ENCODE data around the gene KIF11.

KIF11 gene

DNA sequence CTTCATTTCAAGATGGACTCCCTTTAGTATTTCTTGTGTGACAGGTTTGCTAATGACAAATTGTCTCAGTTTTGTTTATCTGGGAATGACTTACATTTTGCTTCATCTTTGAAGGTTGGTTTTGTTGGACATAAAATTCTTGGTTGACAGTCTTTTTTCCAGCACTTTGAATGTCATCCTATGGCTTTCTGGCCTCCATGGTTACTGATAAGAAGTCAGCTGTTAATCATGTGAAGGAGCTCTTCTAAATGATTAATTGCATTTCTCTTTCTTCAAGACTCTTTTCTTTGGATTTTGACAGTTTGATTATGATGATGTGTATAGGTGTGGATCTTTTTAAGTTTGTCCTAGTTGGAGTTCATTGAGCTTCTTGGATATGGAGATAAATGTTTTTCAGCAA is 69.9 kb downstream of the KIF11 start:
- Histone ChIP-seq H3K9me2 (replicated peaks; ENCODE audit: insufficient read depth, low read length) (no peaks in the 10 kb centered on the region), H3K79me2 (ENCODE audit: low read length) (no peaks in the 10 kb centered on the region), H3K4me2 (ENCODE audit: low read depth, low read length) (no peak overlapping the region), H3K4me3 (ENCODE audit: low read length) (no peak overlapping the region), H2AFZ (ENCODE audit: low read length) (no peak overlapping the region), H3K4me1 (ENCODE audit: low read length) (no peaks in the 10 kb centered on the region), H3K27me3 (replicated peaks; ENCODE audit: insufficient read depth, low read length) (no peaks in the 10 kb centered on the region), H3K9ac (ENCODE audit: low read length) (no peak overlapping the region), H3F3A (ENCODE audit: insufficient read depth, low read length) (no peaks in the 10 kb centered on the region), H3K36me3 (replicated peaks; ENCODE audit: insufficient read depth, low read length) (no peaks in the 10 kb centered on the region), H4K20me1 (ENCODE audit: insufficient read depth, low read length) (no peaks in the 10 kb centered on the region), H3K27ac (ENCODE audit: low read length) (no peak overlapping the region), H3K9me3 (replicated peaks; ENCODE audit: insufficient read depth, low read length) (no peaks in the 10 kb centered on the region)
- DNase-seq, result no peak
- TF ChIP-seq EZH2phosphoT487 (IDR thresholded peaks at IDR 0.05; ENCODE audit: low read length) (no peak), EZH2 (optimal IDR thresholded peaks at IDR 0.05; ENCODE audit: low read depth, low read length) (no peak)
- TF ChIP-seq, protein P1, sequence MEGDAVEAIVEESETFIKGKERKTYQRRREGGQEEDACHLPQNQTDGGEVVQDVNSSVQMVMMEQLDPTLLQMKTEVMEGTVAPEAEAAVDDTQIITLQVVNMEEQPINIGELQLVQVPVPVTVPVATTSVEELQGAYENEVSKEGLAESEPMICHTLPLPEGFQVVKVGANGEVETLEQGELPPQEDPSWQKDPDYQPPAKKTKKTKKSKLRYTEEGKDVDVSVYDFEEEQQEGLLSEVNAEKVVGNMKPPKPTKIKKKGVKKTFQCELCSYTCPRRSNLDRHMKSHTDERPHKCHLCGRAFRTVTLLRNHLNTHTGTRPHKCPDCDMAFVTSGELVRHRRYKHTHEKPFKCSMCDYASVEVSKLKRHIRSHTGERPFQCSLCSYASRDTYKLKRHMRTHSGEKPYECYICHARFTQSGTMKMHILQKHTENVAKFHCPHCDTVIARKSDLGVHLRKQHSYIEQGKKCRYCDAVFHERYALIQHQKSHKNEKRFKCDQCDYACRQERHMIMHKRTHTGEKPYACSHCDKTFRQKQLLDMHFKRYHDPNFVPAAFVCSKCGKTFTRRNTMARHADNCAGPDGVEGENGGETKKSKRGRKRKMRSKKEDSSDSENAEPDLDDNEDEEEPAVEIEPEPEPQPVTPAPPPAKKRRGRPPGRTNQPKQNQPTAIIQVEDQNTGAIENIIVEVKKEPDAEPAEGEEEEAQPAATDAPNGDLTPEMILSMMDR (IDR thresholded peaks at IDR 0.05; ENCODE audit: low read length), result no peak

DNA sequence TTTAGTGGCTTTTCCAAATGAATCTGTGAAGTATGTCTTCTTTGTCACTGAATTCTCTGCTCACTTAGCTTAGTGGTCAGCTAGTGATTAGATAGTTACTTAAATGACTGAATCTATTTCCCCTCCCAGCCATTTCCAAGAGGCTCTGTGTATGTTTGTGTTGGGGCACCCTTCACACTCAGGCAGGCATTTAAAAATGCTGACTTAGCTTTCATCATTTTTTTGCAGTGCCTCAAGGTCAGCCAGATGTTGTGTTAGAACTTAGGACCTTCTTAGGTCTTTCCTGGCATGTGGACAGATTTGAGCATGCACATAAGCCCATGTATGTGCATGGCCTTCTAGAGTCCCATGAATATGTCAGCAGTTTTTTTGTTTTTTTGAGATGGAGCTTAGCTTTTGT is 71.4 kb downstream of the KIF11 start:
- Histone ChIP-seq H3K4me2 (ENCODE audit: low read depth, low read length) (no peak overlapping the region), H2AFZ (ENCODE audit: low read length) (no peak overlapping the region), H4K20me1 (ENCODE audit: insufficient read depth, low read length) (no peaks in the 10 kb centered on the region), H3K4me3 (ENCODE audit: low read length) (no peak overlapping the region), H3K36me3 (replicated peaks; ENCODE audit: insufficient read depth, low read length) (no peaks in the 10 kb centered on the region), H3K4me1 (ENCODE audit: low read length) (no peaks in the 10 kb centered on the region), H3K27ac (ENCODE audit: low read length) (no peak overlapping the region), H3K79me2 (ENCODE audit: low read length) (no peaks in the 10 kb centered on the region), H3K9me2 (replicated peaks; ENCODE audit: insufficient read depth, low read length) (no peaks in the 10 kb centered on the region), H3F3A (ENCODE audit: insufficient read depth, low read length) (no peaks in the 10 kb centered on the region), H3K9me3 (replicated peaks; ENCODE audit: insufficient read depth, low read length) (no peaks in the 10 kb centered on the region), H3K9ac (ENCODE audit: low read length) (no peak overlapping the region), H3K27me3 (replicated peaks; ENCODE audit: insufficient read depth, low read length) (no peaks in the 10 kb centered on the region)
- DNase-seq, result no peak
- TF ChIP-seq EZH2phosphoT487 (IDR thresholded peaks at IDR 0.05; ENCODE audit: low read length), result no peak
- no peak for TF ChIP-seq EZH2 (optimal IDR thresholded peaks at IDR 0.05; ENCODE audit: low read depth, low read length)
- TF ChIP-seq, protein P1 (IDR thresholded peaks at IDR 0.05; ENCODE audit: low read length), result no peak

DNA sequence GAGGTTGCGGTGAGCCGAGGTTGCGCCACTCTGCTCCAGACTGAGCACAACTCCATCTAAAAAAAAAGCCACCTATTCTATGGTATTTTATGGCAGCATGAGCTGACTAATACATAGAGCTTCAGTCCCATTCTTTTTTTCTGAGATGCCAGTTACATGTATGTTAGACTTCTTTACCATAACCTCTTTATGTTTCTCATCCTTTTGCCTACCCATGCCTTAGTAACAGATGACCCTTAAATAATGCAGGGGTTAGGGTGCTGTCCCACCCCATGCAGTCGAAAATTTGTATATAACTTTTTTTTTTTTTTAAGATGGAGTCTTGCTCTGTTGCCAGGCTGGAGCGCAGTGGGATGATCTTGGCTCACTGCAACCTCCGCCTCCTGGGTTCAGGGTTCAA is 74.1 kb downstream of the KIF11 start:
- H3K27me3 ChIP-seq (replicated peaks; ENCODE audit: insufficient read depth, low read length), result no peaks in the 10 kb centered on the region
- no peak for DNase-seq
- no peaks in the 10 kb centered on the region for H3K4me1 ChIP-seq (ENCODE audit: low read length)
- H4K20me1 ChIP-seq (ENCODE audit: insufficient read depth, low read length), result no peaks in the 10 kb centered on the region
- no peak overlapping the region for H3K9ac ChIP-seq (ENCODE audit: low read length)
- H3K36me3 ChIP-seq (replicated peaks; ENCODE audit: insufficient read depth, low read length), result no peaks in the 10 kb centered on the region
- no peaks in the 10 kb centered on the region for H3K9me2 ChIP-seq (replicated peaks; ENCODE audit: insufficient read depth, low read length)
- no peaks in the 10 kb centered on the region for H3F3A ChIP-seq (ENCODE audit: insufficient read depth, low read length)
- H2AFZ ChIP-seq (ENCODE audit: low read length), result no peak overlapping the region
- TF ChIP-seq, protein P1 (IDR thresholded peaks at IDR 0.05; ENCODE audit: low read length), result no peak
- no peak for TF ChIP-seq EZH2 (optimal IDR thresholded peaks at IDR 0.05; ENCODE audit: low read depth, low read length)
- TF ChIP-seq EZH2phosphoT487 (IDR thresholded peaks at IDR 0.05; ENCODE audit: low read length), result no peak
- no peaks in the 10 kb centered on the region for H3K9me3 ChIP-seq (replicated peaks; ENCODE audit: insufficient read depth, low read length)
- H3K27ac ChIP-seq (ENCODE audit: low read length), result no peak overlapping the region
- no peak overlapping the region for H3K4me2 ChIP-seq (ENCODE audit: low read depth, low read length)
- no peak overlapping the region for H3K4me3 ChIP-seq (ENCODE audit: low read length)
- H3K79me2 ChIP-seq (ENCODE audit: low read length), result no peaks in the 10 kb centered on the region
